ENCODE data around the gene POLR3C.

POLR3C gene

GRCh38 chr1:145879775-145880174 is 55.8 kb downstream of the POLR3C start:
- no peaks in the 10 kb centered on the region for H3K79me2 ChIP-seq (ENCODE audit: insufficient read depth, low read length)
- H3F3A ChIP-seq (ENCODE audit: insufficient read depth): no peaks in the 10 kb centered on the region
- no peak overlapping the region for H3K4me2 ChIP-seq (ENCODE audit: low read depth, low read length, poor library complexity, severe bottlenecking)
- H4K20me1 ChIP-seq (ENCODE audit: low read depth, low read length): no peaks in the 10 kb centered on the region
- no peak overlapping the region for H3K9ac ChIP-seq (ENCODE audit: low read length)
- TF ChIP-seq EZH2phosphoT487 (conservative IDR thresholded peaks at IDR 0.05; ENCODE audit: low read length) (no peak), CTCF (IDR thresholded peaks at IDR 0.05; ENCODE audit: insufficient read depth, low read length, poor library complexity, severe bottlenecking) (no peak)
- no peaks in the 10 kb centered on the region for H3K27me3 ChIP-seq (ENCODE audit: low read length)
- no peak overlapping the region for H2AFZ ChIP-seq (ENCODE audit: low read depth, low read length, severe bottlenecking)
- no peaks in the 10 kb centered on the region for H3K9me2 ChIP-seq (replicated peaks; ENCODE audit: insufficient read depth, low read length)
- H3K27ac ChIP-seq (ENCODE audit: low read depth, low read length): no peak overlapping the region
- H3K36me3 ChIP-seq (ENCODE audit: low read length): no peaks in the 10 kb centered on the region
- no peak overlapping the region for H3K4me3 ChIP-seq (ENCODE audit: insufficient read depth, low read length, poor library complexity, severe bottlenecking)
- no peaks in the 10 kb centered on the region for H3K9me3 ChIP-seq (ENCODE audit: insufficient read depth, low read length)

GRCh38 chr1:145884675-145885074 is 60.7 kb downstream of the POLR3C start:
- H3F3A ChIP-seq (ENCODE audit: insufficient read depth): no peaks in the 10 kb centered on the region
- no peaks in the 10 kb centered on the region for H4K20me1 ChIP-seq (ENCODE audit: low read depth, low read length)
- no peak overlapping the region for H2AFZ ChIP-seq (ENCODE audit: low read depth, low read length, severe bottlenecking)
- no peaks in the 10 kb centered on the region for H3K9me3 ChIP-seq (ENCODE audit: insufficient read depth, low read length)
- no peaks in the 10 kb centered on the region for H3K79me2 ChIP-seq (ENCODE audit: insufficient read depth, low read length)
- no peak overlapping the region for H3K4me2 ChIP-seq (ENCODE audit: low read depth, low read length, poor library complexity, severe bottlenecking)
- no peaks in the 10 kb centered on the region for H3K36me3 ChIP-seq (ENCODE audit: low read length)
- TF ChIP-seq CTCF (IDR thresholded peaks at IDR 0.05; ENCODE audit: insufficient read depth, low read length, poor library complexity, severe bottlenecking): no peak
- TF ChIP-seq EZH2phosphoT487 (conservative IDR thresholded peaks at IDR 0.05; ENCODE audit: low read length): no peak
- H3K9me2 ChIP-seq (replicated peaks; ENCODE audit: insufficient read depth, low read length): no peaks in the 10 kb centered on the region
- no peaks in the 10 kb centered on the region for H3K27me3 ChIP-seq (ENCODE audit: low read length)
- no peak overlapping the region for H3K9ac ChIP-seq (ENCODE audit: low read length)
- no peak overlapping the region for H3K27ac ChIP-seq (ENCODE audit: low read depth, low read length)
- no peak overlapping the region for H3K4me3 ChIP-seq (ENCODE audit: insufficient read depth, low read length, poor library complexity, severe bottlenecking)

- Histone ChIP-seq H3K9ac (ENCODE audit: low read length) (peak within 1 kb of the TSS; percentile 24; the same call in 1 of the 2 replicates), H3K27ac (ENCODE audit: low read depth, low read length) (no peak within 1 kb of the TSS), H3F3A (ENCODE audit: insufficient read depth) (no peaks in the 10 kb centered on the region), H3K79me2 (ENCODE audit: insufficient read depth, low read length) (no peaks in the 10 kb centered on the region), H2AFZ (ENCODE audit: low read depth, low read length, severe bottlenecking) (peak within 1 kb of the TSS; percentile 97), H3K27me3 (ENCODE audit: low read length) (no peaks in the 10 kb centered on the region), H3K4me3 (ENCODE audit: insufficient read depth, low read length, poor library complexity, severe bottlenecking) (peak within 1 kb of the TSS; percentile 83), H3K9me3 (ENCODE audit: insufficient read depth, low read length) (no peaks in the 10 kb centered on the region), H4K20me1 (ENCODE audit: low read depth, low read length) (no peaks in the 10 kb centered on the region), H3K9me2 (replicated peaks; ENCODE audit: insufficient read depth, low read length) (no peaks in the 10 kb centered on the region), H3K36me3 (ENCODE audit: low read length) (no peaks in the 10 kb centered on the region), H3K4me2 (ENCODE audit: low read depth, low read length, poor library complexity, severe bottlenecking) (peak within 1 kb of the TSS; percentile 77)
- TF ChIP-seq EZH2phosphoT487 (conservative IDR thresholded peaks at IDR 0.05; ENCODE audit: low read length): no peak
- TF ChIP-seq CTCF (IDR thresholded peaks at IDR 0.05; ENCODE audit: insufficient read depth, low read length, poor library complexity, severe bottlenecking): no peak
Observed at GRCh38 chr1:145885738-145886287, 61.8 kb downstream of the POLR3C start, which contains the start of gene ANKRD35. Gene ANKRD35 (minus strand): TSS chr1:145885866. CDS start chr1:145885758, 108 bp downstream.
